Activated T-cell treated with anti-CD3 and anti-CD28 coated beads, Interleukin-2, amount 50 U/mL, for 4 hours (primary cell): ENCODE results near the gene LDLRAD3. TPM values are rescaled to one million over a fixed set of nuclear protein-coding genes. Genes with fewer than 3 reads are reported as not detected.

Experiments
- ATAC-seq, 2 donors: fragments of 200-7000 bp; cut with Tn5 transposase; one replicate each; pipeline ENCODE4 v1.10.0; 2021
- DNase-seq: peaks from one replicate; pipeline ENCODE4 v3.0.0-alpha.2; 2020
- H3K27me3 Mint-ChIP-seq: one replicate; pipeline ENCODE4 v1.8.0; 2021; ENCODE audit warnings: low read depth, mixed read lengths
- H3K36me3 Mint-ChIP-seq: one replicate; pipeline ENCODE4 v1.8.0; 2022; ENCODE audit warnings: mixed read lengths; ENCODE audit not compliant: insufficient read depth
- H3K4me1 Mint-ChIP-seq: one replicate; pipeline ENCODE4 v1.8.0; 2021; ENCODE audit warnings: low read depth, mixed read lengths
- H3K4me3 Mint-ChIP-seq: one replicate; pipeline ENCODE4 v1.8.0; 2021; ENCODE audit warnings: mild to moderate bottlenecking, moderate library complexity, mixed read lengths
- H3K9me3 Mint-ChIP-seq: one replicate; pipeline ENCODE4 v1.8.0; 2021; ENCODE audit warnings: mixed read lengths
- total RNA-seq, 3 donors: library from RNA; stranded (reverse); gene quantifications; one replicate each; pipeline ENCODE4 v1.2.1, GENCODE V29; 2021

Gene LDLRAD3
- total RNA-seq, 3 donors from 2014 or later: 0.29 to 0.76 (median 0.71) TPM

DNA sequence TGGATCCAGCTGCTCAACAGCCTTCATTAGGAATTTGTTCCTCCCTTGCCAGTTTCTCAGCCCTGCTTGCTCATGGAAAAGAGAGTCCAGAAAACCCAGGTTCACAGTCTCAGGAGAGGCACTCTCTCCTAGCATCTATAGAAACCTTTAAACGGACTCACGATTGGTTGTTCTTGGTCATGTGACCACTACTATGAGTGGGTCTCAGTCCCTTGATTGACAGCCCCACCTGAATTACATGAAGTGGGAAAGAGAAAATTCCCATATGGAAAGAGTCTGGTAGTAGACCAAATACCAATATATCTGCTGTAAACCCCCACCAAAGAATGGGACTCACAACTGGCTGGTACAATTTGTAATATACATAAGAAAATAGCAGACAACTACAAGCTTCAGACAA lies 291.0 kb downstream of the LDLRAD3 start:
- no peak overlapping the region for H3K4me3 Mint-ChIP-seq
- H3K27me3 Mint-ChIP-seq: peaks cover 11% of the 10 kb centered on the region
- H3K9me3 Mint-ChIP-seq: no peaks in the 10 kb centered on the region
- DNase-seq: no peak
- ATAC-seq: no peak
- no peaks in the 10 kb centered on the region for H3K36me3 Mint-ChIP-seq
- no peaks in the 10 kb centered on the region for H3K4me1 Mint-ChIP-seq

DNA sequence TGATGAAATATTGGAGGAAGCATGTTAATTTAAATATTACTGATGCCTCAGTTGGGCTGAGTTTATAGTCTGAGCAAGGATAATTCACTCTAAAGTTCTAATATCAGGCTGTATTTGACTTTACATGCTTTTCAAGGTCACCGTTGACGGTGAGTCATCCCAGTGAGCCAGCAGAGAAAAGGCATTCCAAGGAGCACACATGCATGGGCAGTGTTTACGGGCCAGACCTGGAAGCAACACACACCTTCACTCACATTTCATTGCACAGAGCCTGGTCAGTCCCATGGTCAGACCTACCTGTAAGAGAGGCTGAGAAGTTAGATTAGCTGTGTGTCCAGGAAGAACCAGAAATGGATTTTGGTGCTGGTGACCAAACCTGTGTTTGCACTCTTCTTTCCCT lies 291.9 kb downstream of the LDLRAD3 start:
- Mint-ChIP-seq H3K9me3 (no peaks in the 10 kb centered on the region), H3K4me1 (no peaks in the 10 kb centered on the region), H3K4me3 (no peak overlapping the region), H3K27me3 (peaks cover 11% of the 10 kb centered on the region), H3K36me3 (no peaks in the 10 kb centered on the region)
- ATAC-seq (no peak), DNase-seq (no peak)

DNA sequence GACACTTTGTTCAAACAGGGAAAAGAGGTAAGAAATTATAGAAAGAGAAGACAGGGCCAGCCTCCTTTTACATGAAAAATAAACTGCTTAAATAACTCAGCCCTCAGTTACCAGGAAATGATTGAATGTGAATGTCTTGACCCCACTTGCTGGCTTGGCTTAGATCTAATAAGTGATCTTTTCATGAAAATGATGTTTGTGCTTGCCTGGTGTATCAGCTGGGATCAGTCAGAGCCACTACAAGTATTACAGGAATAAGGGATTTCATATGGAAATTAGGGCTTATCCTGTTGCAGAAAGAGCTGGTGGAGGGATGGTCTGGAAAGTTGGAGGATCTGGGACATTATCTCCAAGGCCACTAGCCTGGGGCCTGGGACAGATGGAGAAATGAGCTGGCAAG lies 293.5 kb downstream of the LDLRAD3 start:
- peaks cover 11% of the 10 kb centered on the region for H3K27me3 Mint-ChIP-seq
- H3K36me3 Mint-ChIP-seq: no peaks in the 10 kb centered on the region
- ATAC-seq (no peak), DNase-seq (no peak)
- H3K4me1 Mint-ChIP-seq: no peaks in the 10 kb centered on the region
- no peak overlapping the region for H3K4me3 Mint-ChIP-seq
- H3K9me3 Mint-ChIP-seq: no peaks in the 10 kb centered on the region

DNA sequence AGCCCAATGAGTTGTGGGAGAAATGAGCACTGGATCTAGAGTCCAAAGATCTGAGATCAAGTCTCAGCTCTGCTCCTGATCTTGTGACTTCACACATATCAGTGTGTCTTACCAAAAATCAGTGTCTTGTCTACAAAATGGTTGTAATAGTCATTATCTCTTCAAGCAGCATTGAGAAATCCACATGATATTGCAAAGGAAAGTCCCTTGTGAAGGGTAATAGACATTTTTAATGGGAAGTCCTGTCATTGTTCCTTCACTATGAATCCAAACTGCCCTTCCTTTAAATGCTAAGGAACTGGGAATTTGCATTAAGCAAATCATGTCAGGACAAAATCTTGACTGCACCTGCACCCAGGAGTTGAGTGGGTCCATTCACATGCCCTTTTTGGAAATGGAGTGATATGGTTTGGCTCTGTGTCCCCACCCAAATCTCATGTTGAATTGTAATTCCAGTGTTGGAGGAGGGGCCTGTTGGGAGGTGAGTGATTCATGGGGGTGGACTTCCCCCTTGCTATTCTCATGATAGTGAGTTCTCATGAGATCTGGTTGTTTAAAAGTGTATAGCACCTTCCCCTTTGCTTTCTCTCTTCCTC lies 294.3 kb downstream of the LDLRAD3 start:
- peaks cover 10% of the 10 kb centered on the region for H3K27me3 Mint-ChIP-seq
- H3K9me3 Mint-ChIP-seq: no peaks in the 10 kb centered on the region
- no peaks in the 10 kb centered on the region for H3K4me1 Mint-ChIP-seq
- H3K4me3 Mint-ChIP-seq: no peak overlapping the region
- ATAC-seq (no peak), DNase-seq (no peak)
- no peaks in the 10 kb centered on the region for H3K36me3 Mint-ChIP-seq

DNA sequence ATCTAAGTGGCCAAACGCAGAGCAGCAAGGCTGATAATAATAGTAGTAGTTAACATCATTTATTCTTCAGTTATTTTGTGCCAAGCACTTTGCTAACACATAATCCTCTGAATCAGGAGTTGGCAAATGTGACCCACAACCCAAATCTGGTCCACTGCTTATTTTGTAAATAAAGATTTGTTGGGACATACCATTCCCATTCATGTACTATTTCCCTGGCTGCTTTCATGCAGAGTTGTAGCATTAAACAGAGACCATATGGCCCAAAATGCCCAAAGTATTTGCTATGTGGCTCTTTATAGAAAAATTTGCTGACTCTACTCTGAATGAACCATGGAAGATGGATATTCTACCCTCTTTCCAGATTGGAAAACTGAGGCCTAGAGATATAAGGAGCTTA lies 295.0 kb downstream of the LDLRAD3 start:
- ATAC-seq (no peak), DNase-seq (no peak)
- Mint-ChIP-seq H3K4me1 (no peaks in the 10 kb centered on the region), H3K36me3 (no peaks in the 10 kb centered on the region), H3K9me3 (no peaks in the 10 kb centered on the region), H3K4me3 (no peak overlapping the region), H3K27me3 (peaks cover 12% of the 10 kb centered on the region)

DNA sequence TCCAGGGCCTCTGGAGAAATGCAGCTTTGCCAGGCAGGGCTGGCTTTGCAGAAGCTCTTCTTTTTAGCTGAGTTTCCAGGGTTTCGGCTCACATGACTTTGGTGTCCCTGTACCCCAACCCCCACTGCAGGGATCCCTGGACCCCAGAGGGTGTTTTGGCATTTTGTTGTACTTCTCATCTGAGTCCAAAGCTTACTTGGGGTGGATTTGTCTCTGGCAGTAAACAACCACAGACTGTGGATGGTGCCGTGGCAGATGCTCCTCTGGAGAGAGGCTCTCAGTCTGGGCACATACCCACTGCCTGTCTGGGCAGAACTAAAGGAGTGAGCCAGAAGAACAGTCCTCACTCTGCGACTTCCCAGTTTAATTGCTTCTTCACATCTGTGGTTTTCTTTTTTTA lies 295.8 kb downstream of the LDLRAD3 start:
- Mint-ChIP-seq H3K27me3 (peaks cover 14% of the 10 kb centered on the region), H3K4me1 (no peaks in the 10 kb centered on the region), H3K36me3 (no peaks in the 10 kb centered on the region), H3K9me3 (no peaks in the 10 kb centered on the region), H3K4me3 (no peak overlapping the region)
- ATAC-seq: no peak
- DNase-seq: no peak

DNA sequence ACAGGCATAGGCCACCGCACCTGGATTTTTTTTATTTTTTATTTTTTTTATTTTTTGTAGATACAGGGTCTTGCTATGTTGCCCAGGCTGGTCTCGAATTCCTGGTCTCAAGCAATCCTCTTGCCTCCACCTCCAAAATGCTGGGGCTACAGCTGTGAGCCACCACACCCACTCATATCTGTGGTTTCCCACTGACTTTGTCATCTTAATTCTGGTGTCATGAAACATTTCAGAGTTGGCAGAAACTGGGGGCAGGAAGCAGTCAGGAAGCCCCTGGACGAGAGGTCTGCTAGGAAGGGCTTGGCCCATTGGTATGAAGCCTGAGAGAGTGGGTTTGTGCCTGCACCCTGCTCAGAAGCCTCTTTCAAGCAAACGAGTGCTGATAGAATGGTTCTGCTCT lies 296.3 kb downstream of the LDLRAD3 start:
- Mint-ChIP-seq H3K36me3 (no peaks in the 10 kb centered on the region), H3K4me1 (no peaks in the 10 kb centered on the region), H3K9me3 (no peaks in the 10 kb centered on the region), H3K4me3 (no peak overlapping the region), H3K27me3 (peaks cover 15% of the 10 kb centered on the region)
- no peak for ATAC-seq
- DNase-seq: no peak

DNA sequence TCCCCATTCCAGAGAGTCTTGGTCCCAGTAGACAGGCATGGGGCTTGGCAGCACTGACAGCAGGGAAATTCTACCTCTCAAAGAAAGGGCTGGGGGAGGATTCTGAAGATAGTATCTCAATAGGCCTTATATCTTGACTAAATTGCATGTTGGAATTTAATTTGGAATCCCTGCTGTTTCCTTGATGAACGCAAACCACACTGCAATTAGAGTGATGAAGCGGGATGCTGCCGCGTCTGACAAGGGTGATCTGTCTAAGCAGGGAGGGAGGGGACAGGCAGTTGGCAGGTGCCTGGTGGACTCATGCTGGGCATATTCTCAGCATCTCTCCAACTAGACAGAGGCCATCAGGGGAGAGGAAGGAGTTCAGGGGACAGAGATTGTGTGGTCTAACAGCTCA lies 296.9 kb downstream of the LDLRAD3 start:
- Mint-ChIP-seq H3K9me3 (no peaks in the 10 kb centered on the region), H3K4me1 (no peaks in the 10 kb centered on the region), H3K4me3 (no peak overlapping the region), H3K36me3 (no peaks in the 10 kb centered on the region), H3K27me3 (peaks cover 19% of the 10 kb centered on the region)
- ATAC-seq: no peak
- DNase-seq: no peak

DNA sequence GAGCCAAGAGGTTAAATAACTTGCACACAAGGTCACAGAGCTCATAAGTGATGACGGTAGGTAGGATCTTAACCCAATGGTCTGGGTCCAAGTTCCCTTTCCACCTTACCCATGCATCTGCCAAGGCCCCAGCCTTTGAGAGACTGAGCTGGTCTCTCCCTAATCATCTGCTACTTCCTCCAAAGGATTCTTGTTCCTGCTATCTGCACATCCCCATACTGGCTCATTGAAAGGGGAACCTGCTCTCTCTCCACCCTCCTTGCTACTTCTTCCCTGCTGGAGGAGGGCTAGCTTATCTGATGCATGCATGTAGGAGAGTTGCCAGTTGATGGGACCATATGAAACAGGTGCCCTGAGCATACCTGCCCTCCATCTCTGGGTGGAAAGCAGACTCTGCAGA lies 297.6 kb downstream of the LDLRAD3 start:
- peaks cover 23% of the 10 kb centered on the region for H3K27me3 Mint-ChIP-seq
- no peak for DNase-seq
- no peaks in the 10 kb centered on the region for H3K36me3 Mint-ChIP-seq
- no peaks in the 10 kb centered on the region for H3K4me1 Mint-ChIP-seq
- no peaks in the 10 kb centered on the region for H3K9me3 Mint-ChIP-seq
- ATAC-seq: no peak
- H3K4me3 Mint-ChIP-seq: no peak overlapping the region

DNA sequence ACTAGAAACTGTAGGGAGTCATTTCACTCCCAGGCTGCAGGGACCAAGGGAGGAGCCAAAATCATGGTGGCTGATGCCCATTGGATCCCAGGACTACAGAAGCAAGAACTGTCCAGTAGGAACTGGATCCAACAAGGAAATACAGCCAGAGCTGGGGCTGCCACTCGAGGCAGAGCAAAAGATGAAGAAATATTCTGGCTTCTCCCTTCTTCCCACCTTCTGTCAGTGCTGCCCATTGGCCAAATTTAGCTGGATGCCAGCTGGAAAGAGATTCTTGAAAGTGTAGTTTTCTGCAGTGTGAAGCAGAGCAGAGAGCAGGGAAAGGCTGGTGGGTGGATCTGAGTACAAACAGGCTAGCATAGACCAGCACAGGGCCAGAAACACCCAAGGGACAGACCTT lies 299.8 kb downstream of the LDLRAD3 start:
- peaks cover 27% of the 10 kb centered on the region for H3K27me3 Mint-ChIP-seq
- H3K9me3 Mint-ChIP-seq: no peaks in the 10 kb centered on the region
- H3K4me3 Mint-ChIP-seq: no peak overlapping the region
- no peaks in the 10 kb centered on the region for H3K36me3 Mint-ChIP-seq
- no peaks in the 10 kb centered on the region for H3K4me1 Mint-ChIP-seq
- ATAC-seq (no peak), DNase-seq (no peak)

DNA sequence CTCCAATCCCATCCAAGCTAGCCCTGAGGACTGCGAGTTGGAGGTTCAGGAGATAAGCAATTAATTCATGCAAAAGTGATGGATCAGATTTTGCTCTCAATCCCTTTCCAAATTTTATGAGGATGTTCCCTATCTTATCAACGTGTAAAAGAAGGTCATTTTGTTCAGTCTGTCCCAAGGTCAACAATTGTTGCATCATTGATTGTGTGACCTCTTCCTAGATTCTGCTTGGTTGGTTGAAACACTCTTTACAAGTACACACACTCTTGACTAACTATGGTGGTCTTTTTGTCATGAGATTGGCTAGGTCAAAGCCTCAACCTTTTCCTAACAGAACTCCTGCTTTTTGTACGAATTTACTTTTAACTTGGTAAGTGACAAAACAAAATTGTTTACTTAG lies 303.6 kb downstream of the LDLRAD3 start:
- DNase-seq: no peak
- Mint-ChIP-seq H3K4me3 (no peak overlapping the region), H3K9me3 (no peaks in the 10 kb centered on the region), H3K4me1 (no peaks in the 10 kb centered on the region), H3K27me3 (peaks cover 48% of the 10 kb centered on the region), H3K36me3 (no peaks in the 10 kb centered on the region)
- no peak for ATAC-seq

DNA sequence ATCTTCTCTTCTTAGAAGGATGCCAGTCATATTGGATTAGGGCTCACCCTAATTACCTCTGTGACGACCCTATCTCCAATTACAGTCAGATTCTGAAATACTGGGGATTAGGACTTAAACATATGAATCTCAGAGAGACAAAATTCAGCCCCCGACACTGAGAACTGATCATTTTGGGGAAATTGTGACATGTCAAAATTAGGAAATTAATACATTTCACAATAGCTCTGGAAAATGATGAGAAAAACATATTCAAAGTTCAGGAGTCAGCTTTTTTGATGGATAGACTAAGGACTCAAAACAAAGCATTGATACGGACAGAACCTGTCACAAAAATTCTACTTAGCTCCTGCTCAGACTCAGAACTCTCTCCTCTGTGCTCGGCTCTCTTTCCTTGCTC lies 304.6 kb downstream of the LDLRAD3 start:
- H3K4me1 Mint-ChIP-seq: no peaks in the 10 kb centered on the region
- peaks cover 44% of the 10 kb centered on the region for H3K27me3 Mint-ChIP-seq
- no peaks in the 10 kb centered on the region for H3K9me3 Mint-ChIP-seq
- DNase-seq (no peak), ATAC-seq (no peak)
- no peaks in the 10 kb centered on the region for H3K36me3 Mint-ChIP-seq
- H3K4me3 Mint-ChIP-seq: no peak overlapping the region

DNA sequence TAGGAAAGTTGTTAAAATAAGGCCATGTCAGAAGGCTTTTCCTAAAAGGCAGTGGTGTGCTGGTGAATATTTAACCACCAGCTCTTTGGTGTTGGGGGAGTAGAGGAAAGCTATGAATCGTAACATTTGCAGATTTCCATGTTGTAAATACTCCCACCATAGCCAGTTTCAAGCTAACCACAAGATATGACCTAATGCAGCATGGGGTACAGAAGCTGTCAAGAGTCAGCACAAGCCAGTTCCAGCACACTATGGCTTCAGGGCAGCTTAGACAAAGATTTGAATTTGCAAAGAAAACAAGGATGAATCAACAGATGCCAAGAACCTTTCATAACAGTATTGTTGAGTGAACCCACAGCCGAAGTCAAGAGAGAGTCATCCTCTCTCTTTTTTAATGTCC lies 305.4 kb downstream of the LDLRAD3 start:
- peaks cover 44% of the 10 kb centered on the region for H3K27me3 Mint-ChIP-seq

DNA sequence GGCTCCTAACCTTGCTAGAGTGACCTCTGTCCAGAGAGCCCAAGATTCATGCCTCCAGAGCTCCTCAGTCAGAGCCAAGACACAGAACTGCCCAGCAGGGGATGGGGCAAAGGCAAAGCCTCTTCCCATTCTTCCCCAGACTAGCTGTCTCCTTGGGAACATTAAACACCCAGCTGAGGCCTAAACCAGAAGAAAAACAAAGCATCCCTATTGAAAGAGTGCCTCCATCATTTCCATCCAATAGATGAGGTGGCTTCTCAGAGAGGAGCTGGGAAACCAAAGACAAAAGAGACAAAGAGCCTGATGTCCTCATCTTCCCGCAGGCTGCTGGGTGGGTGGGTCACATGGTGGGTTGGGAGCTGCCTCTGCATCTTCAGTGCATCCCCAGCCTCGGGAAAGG lies 308.0 kb downstream of the LDLRAD3 start:
- H3K36me3 Mint-ChIP-seq: no peaks in the 10 kb centered on the region
- no peaks in the 10 kb centered on the region for H3K4me1 Mint-ChIP-seq
- H3K27me3 Mint-ChIP-seq: peaks cover 29% of the 10 kb centered on the region
- DNase-seq: no peak
- no peaks in the 10 kb centered on the region for H3K9me3 Mint-ChIP-seq
- H3K4me3 Mint-ChIP-seq: no peak overlapping the region
- no peak for ATAC-seq

More for the DNA sequence above, 305.4 kb downstream of the LDLRAD3 start:
- Mint-ChIP-seq H3K9me3 (no peaks in the 10 kb centered on the region), H3K4me1 (no peaks in the 10 kb centered on the region), H3K36me3 (no peaks in the 10 kb centered on the region), H3K4me3 (no peak overlapping the region)
- ATAC-seq (peak in 1 of 2 donors; percentile 43), DNase-seq (no peak)

DNA sequence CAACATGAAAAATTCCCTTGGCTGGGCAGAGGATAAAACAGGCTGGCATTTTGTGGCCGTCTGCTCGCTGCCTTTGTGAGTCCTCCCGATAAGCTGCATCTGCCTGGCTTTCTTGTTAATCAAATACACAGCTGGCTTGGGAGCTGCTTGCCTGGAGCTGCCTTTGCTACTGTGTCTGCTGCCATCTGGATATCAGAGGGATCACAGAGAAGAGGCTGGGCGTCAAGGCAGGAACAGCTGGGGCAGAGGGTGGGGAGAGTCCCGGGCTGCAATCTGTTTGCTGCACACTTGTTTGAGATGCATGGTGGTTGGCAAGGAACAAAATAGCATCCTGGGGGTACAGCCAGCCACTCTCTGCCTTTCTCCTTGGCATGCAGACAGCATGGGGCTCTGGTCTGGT lies 309.4 kb downstream of the LDLRAD3 start:
- H3K36me3 Mint-ChIP-seq: no peaks in the 10 kb centered on the region
- DNase-seq (no peak), ATAC-seq (no peak)
- H3K4me1 Mint-ChIP-seq: no peaks in the 10 kb centered on the region
- no peaks in the 10 kb centered on the region for H3K9me3 Mint-ChIP-seq
- H3K4me3 Mint-ChIP-seq: no peak overlapping the region
- H3K27me3 Mint-ChIP-seq: peaks cover 24% of the 10 kb centered on the region

DNA sequence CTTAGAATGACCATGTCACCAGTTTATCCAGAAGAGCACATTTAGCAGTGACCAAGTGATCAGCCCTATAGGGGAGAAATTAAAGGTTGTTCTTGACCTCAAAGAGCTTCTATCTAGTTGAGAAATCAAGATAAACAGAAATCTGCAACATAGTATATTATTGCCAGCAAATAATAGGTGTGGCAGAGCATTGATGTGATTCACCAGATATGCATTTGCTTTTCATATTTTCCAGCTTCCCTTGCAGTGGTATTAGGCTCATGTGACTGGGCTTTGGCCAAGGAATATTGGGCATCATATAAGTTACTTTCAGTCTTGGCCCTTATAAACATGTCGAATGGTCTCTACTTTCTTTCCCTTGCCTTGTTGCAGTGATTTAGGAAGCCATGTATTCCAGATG lies 310.9 kb downstream of the LDLRAD3 start:
- ATAC-seq: no peak
- H3K4me1 Mint-ChIP-seq: no peaks in the 10 kb centered on the region
- H3K9me3 Mint-ChIP-seq: no peaks in the 10 kb centered on the region
- DNase-seq: no peak
- no peak overlapping the region for H3K4me3 Mint-ChIP-seq
- peaks cover 32% of the 10 kb centered on the region for H3K27me3 Mint-ChIP-seq
- H3K36me3 Mint-ChIP-seq: no peaks in the 10 kb centered on the region
